ENCODE results near the gene GSTO2.

Gene GSTO2

DNA sequence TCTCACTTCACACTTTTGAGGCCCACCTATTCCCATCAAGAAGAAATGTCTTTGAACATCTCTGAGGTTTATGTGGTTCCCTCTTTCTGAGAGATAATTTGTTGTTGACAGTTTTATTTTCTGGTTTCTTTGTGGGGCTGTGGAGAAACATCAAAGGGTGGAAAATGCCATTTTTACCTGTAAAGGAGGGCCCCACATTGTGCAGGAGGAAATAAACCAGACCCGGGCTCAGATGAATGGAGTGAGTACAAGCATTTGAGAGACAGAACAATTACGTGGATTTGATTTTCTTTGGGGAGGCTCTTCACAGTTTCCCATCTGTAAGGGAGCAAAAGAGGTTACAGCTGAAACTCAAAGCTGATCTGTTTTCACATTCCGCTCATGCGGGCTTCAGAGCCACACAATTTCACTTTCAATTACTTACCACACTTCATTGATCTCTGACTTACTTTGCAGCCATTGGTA lies 39.5 kb downstream of the GSTO2 start:
- DNase-seq (ENCODE audit: low read depth): no peak

DNA sequence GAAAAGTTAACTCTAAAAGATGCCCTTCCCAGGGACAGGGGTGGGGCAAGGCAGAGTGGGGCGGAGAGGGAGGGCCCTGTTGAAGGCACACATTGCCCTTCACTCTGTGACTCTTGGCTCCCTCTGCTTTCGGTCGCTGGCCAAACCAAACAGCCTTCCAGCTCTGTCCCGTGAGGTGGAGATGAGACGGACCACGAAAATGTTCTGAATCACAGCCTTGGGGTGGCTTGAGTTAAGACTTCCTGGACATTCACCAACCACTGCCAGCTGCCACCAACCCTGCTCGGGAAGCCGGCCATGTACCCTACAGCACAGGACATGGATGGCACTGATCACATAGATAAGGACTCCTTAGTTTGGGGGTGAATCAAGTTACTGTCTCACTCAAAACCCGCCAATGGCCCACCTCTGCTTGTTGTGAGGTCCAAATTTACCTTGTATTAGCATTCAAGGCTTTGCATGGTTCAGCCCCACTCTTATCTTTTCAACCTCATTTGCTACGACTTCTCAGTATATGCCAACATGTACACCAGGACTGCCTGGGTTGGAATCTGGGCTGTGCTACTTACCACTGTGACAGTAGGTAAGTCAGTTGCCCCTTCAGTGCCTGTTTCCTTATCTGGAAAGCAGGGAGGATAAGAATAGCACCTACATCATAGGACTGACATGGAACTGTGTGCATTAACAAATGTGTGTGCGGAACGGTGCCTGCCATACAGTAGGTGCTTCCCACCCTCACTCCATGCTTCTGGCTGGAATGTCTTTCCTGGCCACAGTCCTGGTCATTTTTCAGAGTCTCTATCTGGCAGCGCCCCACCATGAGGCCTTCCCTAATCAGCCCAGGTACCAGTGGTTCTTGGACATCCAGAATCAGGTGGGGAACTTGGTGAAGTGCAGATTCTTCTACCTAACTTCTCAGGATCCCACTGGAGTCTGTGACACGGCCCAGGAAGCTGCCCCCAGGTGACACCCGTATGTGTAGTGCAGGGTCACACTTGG lies 41.3 kb downstream of the GSTO2 start:
- no peak for DNase-seq (ENCODE audit: low read depth)

DNA sequence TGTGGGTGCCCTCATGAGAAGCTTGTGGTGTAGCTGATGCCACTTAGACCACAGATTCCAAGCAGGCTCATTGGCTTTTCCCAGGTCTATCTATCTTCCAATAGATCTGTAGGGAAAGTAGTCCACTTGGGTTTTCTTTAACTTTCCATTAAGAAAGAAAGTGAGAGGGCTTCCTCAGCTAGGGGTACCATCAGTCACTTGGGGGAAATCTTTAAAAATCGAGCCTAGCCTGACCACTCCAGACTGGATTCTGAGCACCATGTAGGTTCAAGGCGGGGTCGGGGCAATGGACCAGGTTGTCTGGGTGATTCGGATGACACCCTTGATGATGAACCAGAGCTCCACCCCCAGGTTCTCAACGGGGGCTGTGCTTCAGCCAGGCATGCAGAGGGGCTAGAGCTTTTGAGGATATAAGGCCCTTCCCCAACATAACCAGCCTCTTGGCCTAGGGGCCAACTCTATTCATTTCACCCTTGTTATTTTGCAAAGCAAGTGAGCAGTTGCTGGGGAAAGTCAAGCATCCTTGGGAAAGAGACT lies 42.3 kb downstream of the GSTO2 start:
- DNase-seq (ENCODE audit: low read depth): no peak

DNA sequence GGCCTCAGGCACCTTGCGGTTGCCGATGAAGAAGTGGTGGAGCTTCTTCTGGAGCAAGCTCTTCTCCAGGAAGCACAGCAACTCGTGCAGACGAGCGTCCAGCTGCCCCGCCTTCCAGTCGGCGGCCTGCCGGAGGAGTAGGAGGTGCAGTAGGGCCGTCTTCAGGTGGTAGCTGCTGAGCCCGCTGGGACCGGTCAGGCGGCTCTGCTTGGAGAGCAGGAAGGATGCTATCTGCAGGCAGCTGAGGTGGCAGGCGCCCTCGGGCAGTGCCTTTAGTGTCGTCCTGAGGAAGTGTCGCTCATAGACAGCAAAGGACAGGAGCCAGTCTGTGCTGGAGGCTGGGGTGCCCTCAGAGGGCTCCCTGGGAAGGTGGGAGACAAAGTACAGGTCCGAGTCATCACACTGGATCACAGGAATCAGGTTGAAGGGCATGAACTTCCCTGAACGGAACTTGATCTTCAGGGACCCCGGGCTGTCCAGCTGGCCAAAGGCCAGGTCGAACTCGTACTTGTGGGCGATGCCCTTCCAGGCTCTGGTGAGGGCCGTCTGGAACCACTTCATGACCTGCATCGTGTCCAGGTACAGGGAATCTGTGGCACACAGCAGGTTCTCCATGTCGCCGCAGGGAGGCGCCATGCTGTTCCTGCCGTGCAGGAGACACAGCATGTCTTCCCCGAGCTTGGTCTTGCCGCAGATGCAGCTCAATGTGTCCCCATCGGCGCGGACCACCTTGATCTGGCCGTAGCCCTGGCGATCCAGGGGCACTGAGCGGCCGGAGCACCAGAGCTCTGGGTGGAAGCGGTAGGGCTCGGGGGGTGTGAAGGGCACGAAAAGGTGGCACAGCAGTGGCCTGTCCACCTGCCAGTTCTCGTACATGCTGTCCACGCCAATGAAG lies 45.9 kb downstream of the GSTO2 start:
- DNase-seq (ENCODE audit: low read depth): no peak

DNA sequence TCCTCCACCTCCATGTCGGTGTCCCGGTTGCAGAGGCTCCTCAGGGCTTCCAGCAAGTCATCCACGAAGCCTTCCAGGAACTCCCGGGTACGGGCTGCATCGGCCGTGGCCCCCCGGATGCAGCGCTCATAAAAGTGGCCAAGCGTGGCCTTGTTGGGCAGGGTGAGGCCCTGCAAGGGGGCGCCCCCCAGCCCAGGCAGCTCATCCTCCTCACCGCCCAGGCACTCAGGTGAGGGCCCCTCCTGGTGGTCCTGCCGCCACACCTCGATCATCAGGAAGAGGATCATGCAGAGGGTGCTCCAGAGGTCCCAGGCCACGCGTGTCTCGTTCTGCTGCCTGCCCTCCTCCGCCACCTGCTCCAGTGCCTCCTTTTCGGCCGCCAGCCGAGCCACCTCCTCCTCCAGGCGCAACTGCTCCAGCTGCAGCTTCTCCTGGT lies 46.5 kb downstream of the GSTO2 start:
- no peak for DNase-seq (ENCODE audit: low read depth)

DNA sequence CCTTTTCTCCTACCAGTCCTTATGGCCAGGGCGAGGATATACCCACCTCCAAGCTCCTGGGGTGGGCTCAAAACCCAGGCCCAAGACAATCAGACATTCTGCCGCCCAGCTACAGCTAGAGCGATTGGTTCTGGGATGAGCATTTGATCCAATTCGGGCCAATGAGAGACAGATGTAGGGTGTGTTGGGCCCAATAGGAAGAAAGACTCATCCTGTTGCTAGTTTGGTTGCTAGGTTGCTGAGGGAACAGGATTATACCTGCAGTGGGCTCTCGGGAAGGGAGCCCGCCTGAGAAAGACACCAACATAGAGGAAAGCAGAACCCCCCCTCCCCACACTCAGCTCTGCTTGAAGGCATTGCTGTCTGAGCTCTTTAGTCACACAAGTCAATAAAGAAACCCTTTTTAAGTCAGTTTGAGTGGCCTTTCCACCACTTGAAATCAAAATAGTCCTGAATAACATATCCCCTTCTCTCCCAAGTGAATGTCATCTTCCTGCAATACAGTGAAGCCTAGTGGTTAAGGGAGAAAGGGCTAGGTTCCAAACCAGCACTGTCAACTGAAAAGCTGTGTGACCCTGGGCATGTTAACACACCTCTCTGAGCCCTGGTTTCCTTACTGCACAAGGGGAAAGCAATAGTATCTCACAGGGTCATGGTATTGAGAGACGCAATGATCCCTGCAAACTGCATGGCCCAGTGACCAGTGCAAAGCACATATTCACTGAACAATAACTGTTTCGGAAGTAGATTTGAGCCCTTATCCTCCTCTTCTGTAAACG lies 47.5 kb downstream of the GSTO2 start:
- DNase-seq (ENCODE audit: low read depth): no peak

DNA sequence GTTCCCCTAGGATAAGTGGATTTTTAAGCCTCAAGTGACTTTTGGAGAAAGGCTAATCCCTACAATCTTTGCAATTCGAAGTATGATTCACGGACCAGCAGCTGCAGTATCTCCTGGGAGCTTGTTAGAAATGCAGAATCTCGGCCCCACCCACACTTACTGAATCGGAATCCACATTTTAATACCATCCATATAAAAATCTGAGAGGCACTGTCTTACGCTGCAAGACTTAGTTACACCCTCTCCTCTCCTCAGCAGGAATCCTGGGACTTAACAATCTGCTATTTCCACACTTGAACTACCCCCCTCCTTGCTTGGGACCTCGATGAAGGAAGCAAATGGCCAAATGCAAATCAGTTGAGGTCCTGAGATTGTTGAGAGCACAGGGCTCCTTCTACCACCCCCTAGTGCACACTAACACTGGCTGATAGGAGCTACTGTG lies 48.3 kb downstream of the GSTO2 start:
- no peak for DNase-seq (ENCODE audit: low read depth)

DNA sequence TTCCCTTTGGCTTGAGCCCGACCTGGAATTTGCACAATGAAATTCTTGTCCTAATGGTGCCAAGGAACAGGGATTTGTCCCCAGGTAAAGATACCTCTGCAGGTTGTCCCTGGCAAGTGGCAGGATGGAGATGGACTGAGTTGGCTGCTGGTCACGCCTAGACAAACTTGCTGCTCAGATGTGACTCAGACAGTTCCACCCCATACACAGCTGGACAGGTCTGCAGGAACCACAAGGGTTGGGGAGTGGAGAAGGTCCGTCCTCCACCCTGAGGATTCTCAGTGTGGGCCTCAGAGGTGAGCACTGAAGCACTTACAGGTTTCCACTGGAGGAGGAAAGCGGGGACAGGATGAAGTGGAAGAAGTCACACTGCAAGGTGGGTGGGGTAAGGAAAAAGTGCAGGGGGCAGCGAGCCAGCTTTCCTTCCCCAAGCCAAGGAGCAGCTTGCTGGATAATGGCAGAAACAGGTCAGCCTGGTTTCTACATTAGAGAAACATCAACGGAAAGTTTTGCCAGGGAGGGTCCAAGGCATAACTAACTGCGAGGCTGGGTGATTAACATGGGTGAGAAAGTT lies 48.8 kb downstream of the GSTO2 start:
- no peak for DNase-seq (ENCODE audit: low read depth)

DNA sequence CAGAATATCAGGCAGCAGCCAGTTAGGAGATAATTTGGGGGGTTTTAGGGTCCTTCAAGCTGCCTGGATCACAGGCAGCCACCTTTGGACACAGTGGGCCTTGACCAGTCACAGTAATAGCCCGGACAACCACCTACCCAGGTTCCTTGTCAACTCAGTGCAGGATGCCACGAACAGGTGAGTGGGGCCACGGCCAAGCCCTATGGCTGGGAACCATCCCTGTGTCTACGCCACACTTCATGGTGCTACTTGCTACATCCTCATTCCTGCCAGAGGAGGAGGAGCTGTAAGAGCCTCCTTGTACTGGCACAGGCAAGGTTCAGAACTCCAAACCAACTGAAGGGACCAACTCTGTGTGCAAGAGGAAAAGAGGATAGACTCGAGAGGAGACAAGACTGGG lies 49.3 kb downstream of the GSTO2 start:
- no peak for DNase-seq (ENCODE audit: low read depth)

DNA sequence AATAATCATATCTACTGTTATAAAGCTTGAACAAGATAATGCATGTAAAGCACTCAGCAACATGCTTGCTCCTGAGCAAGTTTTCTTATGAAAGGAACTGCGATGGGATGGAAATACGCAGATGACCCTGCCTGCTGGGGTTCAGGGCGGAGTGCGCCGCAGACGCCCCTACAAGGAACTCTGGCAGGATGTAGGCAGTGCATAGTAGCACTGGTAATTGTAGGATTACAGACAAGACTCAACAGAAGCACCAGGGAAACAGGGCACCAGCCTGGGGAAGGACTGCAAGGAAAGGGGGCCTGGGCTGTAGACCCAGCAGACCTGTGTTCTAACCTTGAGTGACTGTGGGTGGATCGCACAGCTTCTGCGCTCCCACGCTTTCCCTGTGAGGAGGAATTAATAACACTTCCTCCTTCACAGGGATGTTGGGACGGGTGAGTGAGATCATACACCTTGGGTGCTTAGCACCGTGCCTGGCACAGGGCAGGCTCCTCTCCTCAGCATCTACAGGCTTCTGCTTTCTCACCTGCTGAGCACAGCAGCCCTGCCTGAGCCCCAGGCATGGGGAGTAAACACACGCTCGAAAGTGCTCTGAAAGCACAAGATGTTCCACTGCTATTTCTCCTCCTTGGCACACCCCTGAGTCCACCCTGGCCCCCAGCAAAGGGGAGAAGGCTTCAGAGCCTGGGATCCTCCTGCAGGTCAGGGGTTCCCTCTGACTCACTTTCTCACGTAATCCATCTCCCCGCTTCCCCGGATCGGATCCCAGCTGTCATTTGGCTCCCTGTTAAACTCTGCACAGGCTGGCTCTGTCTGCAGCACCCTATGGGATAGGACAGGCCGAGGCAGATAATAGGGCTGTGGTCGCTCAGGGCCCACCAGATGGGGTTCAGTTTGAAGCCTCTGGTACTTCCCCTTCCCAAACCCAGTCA lies 50.1 kb downstream of the GSTO2 start:
- DNase-seq (ENCODE audit: low read depth): no peak

DNA sequence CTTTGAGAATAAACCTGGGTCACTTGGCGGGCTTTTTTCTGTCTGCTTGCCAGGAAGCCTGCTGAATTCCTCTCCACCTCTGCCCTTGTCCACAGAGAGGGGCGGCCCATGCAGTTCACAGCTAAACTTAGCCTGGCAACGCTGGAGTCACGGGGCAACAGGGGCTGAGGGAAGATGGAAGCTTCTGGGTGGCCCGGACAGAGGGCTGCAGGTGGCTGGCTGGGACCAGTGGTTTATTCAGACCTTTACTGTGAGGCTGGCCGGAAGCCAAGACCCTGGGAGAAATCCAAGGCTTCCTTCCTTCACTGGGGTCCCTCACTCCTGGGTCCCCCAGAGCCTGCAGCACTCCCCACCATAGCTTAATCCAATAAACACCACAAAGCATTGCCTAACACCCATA lies 52.2 kb downstream of the GSTO2 start:
- no peak for DNase-seq (ENCODE audit: low read depth)

DNA sequence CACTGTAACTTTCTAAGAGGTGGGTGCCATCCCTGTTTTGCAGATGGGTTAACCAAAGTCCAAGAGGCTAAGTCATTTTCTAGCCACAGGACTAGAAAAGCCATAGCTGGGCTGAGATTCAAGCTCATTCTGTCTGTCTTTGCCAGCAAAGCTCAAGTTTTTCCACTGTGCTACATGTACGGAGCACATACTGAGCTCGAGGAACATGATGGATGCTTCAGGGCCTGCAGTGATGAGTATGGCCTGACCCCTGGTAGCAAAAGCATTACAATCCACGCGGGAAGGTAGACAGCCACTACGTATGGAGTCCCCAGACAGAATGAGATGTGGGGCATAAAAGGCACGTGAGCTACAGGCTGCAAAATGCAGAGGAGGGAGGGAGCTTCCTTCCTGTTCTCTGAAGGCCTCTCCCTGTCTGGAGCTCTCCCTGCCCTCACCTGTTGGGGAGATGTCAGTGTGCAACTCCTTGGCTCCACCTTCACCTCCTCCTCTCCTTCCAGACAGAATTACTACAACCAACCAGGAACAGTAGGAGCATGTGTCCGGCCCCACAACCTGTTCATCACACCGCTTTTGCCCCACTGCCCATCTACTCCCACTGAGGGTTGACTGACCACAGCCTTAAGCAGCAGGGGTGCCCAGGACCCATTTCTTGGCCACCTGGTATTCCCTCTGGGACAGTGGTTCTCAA lies 52.9 kb downstream of the GSTO2 start:
- DNase-seq (ENCODE audit: low read depth): no peak

DNA sequence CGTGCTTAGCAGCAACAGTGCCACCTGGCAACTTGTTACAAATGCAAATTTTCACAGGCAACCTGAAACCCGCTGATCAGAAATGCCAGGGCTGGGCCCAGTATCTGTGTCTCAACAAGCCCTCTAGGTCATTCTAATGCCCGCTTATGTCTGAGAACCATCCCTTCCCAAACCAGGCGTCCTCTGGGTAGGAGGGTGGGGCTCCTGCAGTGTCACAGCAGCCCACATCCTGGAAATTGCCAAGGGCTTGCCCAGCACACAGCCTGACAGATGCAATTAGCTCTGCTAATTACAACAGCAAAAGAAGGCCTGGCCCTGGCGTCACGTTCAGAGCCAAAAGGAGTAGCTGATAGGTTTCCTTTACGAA lies 53.4 kb downstream of the GSTO2 start:
- no peak for DNase-seq (ENCODE audit: low read depth)

DNA sequence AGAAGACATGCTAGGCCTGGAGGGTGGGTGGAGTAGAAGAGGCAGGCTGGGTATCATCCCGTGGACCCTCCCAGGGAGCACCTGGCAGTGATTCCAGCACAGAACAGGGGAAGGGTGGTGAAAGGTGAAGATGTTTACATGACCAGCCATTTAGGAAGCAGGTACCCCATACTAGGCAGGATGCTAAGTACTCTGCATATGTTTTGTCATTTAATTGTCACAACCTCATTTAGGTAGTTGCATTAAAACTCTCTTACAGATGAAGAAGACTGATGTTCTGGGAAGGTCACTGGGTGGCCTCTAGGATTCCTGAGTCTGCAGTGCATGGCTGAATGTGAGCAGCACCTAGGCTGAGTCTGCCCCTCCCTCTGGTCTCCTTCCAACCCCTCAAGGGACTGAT lies 54.1 kb downstream of the GSTO2 start:
- no peak for DNase-seq (ENCODE audit: low read depth)

DNA sequence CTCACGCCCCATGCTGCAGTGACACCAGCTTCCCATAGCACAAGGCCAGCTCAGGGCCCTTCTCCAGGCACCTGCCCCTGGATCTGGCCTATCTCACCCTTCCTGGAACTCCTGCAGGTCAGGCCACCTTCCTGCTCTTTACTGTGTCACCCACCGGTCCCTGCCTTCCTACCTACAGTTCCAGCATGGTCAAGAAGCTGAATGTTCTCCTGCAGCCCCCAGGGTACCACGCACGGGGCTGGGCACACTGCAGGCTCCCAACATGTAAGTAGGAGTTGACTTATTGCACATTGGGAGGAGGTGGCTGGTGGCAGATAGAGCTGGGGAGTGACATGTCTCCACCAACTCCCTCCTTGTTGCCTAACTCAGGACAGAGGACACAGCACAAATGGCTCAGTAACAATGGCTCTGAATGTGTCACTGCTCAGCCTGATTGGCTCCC lies 54.8 kb downstream of the GSTO2 start:
- no peak for DNase-seq (ENCODE audit: low read depth)

DNA sequence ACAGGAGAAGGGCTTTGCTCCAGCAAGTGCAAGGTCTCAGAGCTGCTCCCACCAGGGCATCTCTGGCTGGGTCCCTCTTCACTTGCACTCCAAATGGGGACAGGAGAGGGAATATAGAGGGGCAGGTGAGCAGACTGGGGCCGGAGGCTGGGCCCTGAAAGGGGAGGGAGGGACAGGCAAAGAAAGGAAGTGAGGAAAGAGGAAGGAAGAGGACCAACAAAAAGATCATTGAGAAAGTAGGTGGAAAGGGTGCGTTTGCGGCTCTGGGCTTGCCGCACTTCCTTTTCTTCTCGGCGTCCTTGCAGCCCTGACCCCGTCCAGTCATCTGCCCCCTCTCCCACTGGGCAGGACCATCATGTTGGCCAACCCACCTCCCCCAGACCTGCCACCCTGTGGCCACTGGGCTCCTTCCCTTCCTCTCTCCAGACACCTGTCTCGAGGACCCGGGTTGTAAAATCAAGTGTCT lies 55.3 kb downstream of the GSTO2 start:
- DNase-seq (ENCODE audit: low read depth): no peak

DNA sequence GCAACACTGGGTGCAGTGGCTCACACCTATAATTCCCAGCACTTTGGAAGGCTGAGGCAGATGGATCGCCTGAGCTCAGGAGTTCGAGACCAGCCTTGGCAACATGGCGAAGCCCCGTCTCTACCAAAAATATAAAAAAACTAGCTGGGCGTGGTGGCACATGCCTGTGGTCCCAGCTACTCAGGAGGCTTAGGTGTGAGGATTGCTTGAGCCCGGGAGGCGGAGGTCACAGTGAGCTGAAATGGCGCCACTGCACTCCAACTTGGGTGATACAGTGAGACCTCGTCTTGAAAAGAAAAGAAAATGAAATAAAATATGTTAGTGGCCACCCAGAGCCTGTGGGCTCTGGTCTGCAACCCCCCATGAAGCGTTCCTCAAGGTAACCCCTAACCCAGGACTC lies 55.9 kb downstream of the GSTO2 start:
- DNase-seq (ENCODE audit: low read depth): no peak

DNA sequence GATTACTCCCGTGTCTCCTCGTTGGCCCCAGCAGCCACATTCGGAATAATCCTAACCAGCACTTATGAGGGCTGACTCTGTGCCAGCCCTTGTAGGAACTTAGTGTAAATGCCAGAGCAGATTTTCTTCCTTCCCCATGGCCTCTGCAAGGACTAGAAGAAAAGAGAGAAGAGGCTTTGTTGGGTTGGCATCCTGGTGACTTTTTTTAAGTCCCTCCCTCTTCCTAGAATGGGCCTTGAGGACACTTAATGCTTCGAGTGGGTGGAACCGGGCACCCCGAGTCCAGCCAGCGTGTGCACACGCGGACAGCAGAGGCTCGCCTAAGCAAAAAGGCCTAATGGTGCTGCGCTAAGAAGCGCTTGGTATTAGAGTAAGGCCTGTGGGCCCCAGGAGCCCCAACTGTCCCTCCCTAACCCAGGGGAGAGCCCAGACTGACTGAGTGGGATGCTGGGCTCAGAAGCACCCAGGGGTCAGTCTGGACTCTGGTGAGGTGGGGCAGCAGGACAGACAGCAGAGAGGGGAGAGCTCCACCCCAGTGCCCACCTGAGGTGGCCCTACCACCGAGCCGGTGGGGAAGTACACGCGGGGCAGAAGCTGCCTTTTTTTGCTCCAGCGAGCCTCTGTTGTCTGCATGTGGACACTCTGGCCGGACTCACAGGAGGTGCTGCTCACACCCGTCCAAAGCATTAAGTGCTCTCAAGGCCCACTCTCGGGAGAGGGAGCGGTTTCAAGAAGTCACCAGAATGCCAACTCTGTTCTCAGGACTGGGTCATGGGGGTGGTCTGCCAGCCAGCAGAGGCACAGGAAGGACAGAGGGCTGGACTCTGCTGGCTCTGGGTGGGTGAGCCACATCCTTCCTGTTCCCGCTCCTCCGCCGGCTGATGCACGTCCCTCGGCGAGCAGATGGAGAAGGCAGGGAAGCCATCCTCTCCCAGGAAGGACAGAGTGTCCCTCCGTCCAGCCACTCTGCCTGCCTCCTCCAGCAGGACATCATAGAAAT lies 56.8 kb downstream of the GSTO2 start:
- DNase-seq (ENCODE audit: low read depth): no peak
